ENCODE measurements around the gene CENPM.

Gene CENPM

DNA sequence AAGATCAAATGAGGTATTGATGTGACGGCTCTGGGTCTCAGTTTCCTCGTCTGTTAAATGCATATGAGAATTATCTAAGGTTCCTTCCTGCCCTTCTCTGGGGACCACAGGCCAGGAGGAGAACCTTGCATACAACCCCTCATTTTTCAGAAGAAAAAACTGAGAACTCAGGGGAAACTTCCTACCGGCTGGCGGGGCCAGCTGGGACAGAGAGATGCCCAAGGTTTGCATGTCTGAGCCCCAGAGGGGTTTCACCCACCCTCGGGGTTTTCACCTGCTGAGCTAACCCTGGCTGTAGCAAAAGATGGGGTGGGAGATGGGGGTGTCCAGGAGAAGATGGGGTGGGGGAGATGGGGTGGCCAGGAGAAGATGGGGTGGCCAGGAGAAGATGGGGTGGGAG is 24.6 kb downstream of the CENPM start:
- no peaks in the 10 kb centered on the region for H3K9me3 ChIP-seq
- peaks cover 100% of the 10 kb centered on the region for H3K27me3 ChIP-seq
- peaks cover 19 to 30% of the 10 kb centered on the region in 2 experiments for H3K4me1 ChIP-seq (ENCODE audit: control insufficient read depth in 1 of 2, insufficient read depth in 1 of 2, low read depth in 1 of 2, low read length in 1 of 2)
- no peaks in the 10 kb centered on the region for H3K36me3 ChIP-seq
- H3K4me3 ChIP-seq (ENCODE audit: low read depth in 1 of 2, low read length in 1 of 2): no peak overlapping the region
- no peak overlapping the region for H3K27ac ChIP-seq
- TF ChIP-seq, protein P1, sequence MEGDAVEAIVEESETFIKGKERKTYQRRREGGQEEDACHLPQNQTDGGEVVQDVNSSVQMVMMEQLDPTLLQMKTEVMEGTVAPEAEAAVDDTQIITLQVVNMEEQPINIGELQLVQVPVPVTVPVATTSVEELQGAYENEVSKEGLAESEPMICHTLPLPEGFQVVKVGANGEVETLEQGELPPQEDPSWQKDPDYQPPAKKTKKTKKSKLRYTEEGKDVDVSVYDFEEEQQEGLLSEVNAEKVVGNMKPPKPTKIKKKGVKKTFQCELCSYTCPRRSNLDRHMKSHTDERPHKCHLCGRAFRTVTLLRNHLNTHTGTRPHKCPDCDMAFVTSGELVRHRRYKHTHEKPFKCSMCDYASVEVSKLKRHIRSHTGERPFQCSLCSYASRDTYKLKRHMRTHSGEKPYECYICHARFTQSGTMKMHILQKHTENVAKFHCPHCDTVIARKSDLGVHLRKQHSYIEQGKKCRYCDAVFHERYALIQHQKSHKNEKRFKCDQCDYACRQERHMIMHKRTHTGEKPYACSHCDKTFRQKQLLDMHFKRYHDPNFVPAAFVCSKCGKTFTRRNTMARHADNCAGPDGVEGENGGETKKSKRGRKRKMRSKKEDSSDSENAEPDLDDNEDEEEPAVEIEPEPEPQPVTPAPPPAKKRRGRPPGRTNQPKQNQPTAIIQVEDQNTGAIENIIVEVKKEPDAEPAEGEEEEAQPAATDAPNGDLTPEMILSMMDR (IDR thresholded peaks at IDR 0.05): no peak

DNA sequence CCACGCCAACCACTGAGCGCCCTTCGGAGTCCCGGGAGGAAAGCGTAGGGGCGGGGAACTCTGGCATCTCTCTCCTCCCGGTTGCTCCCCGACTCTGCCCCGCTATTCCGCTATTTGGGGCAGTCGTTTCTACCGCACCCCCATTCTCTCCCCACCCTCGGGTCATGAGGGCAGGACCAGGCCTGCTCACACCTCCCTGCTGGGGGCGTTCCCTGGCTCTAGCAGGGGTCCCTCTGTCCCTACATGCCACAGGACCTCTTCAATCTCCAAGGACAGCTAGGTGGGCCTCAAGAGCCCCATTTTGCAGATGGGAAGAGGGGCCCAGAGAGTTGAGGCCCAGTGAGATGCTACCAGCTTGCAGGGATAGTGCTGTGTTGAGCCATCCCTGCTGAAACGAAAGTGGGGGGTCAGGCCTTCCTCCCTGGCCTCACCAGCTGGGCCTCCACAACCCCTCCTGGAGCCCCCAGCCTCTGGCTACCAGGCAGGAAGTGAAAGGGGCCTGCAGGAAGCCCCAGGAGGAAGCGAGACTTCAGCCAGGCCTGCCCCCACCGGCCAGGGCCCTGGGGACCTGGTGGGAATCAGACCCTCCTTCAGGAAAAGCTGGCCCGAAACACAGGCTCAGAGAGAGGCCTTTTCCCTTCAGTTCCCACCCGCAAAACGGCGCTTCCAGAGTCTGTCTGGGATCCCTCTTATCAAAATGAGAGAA is 26.5 kb downstream of the CENPM start:
- TF ChIP-seq, protein P1 (IDR thresholded peaks at IDR 0.05): no peak
- peaks cover 100% of the 10 kb centered on the region for H3K27me3 ChIP-seq
- H3K4me1 ChIP-seq (ENCODE audit: control insufficient read depth in 1 of 2, insufficient read depth in 1 of 2, low read depth in 1 of 2, low read length in 1 of 2): peaks cover 19 to 21% of the 10 kb centered on the region in 2 experiments
- H3K4me3 ChIP-seq (ENCODE audit: low read depth in 1 of 2, low read length in 1 of 2): peak overlapping the region in 1 of 2 experiments; percentile 41
- H3K27ac ChIP-seq: no peak overlapping the region
- H3K9me3 ChIP-seq: no peaks in the 10 kb centered on the region
- H3K36me3 ChIP-seq: no peaks in the 10 kb centered on the region

DNA sequence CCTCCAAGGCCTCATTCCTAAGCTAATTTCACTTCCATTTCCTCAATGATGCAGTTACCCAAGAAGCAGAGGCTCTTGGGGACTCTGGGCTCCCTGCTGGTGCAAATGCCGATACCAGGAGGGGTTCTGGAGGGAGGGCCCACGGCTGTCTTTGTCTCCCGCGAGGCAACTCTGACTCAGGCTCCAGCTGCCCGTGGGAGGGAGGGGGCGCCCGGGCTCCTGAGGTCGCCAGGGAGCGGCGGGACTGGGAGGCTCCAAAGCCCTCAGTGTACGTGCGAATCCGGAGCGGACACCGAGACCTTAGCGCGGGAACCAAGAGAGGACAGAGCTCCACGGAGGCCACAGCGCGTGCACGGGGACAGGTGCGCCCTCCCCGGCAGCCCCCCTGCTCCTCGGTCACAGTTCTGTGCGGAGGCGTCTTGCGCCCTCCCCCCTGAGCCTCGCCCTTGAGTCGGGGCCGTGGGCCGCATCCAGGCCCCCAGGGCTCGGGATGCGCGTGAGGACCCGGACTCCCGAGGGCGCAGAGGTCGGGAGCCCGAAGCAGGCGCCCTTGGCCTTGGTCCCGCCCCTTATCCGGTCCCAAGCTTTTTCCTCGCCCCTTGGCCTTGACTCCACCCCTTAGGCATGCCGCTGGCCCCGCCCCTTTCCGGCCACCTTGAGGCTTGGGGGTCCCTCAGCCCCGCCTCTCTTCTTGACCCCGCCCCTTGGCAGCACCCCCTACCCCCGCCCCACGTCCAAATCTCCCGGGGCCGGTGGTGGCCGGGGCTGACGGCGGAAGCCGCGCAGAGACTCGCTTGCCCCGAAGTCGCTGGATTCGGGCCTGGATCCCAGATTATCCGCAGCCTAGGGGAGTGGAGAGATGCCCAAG is 27.4 kb downstream of the CENPM start:
- Histone ChIP-seq H3K27me3 (peaks cover 100% of the 10 kb centered on the region), H3K9me3 (no peaks in the 10 kb centered on the region), H3K36me3 (no peaks in the 10 kb centered on the region), H3K4me3 (ENCODE audit: low read depth in 1 of 2, low read length in 1 of 2) (peak overlapping the region; percentile 4 to 41), H3K27ac (no peak overlapping the region), H3K4me1 (ENCODE audit: control insufficient read depth in 1 of 2, insufficient read depth in 1 of 2, low read depth in 1 of 2, low read length in 1 of 2) (peaks cover 19 to 27% of the 10 kb centered on the region in 2 experiments)
- TF ChIP-seq, protein P1 (IDR thresholded peaks at IDR 0.05): no peak

DNA sequence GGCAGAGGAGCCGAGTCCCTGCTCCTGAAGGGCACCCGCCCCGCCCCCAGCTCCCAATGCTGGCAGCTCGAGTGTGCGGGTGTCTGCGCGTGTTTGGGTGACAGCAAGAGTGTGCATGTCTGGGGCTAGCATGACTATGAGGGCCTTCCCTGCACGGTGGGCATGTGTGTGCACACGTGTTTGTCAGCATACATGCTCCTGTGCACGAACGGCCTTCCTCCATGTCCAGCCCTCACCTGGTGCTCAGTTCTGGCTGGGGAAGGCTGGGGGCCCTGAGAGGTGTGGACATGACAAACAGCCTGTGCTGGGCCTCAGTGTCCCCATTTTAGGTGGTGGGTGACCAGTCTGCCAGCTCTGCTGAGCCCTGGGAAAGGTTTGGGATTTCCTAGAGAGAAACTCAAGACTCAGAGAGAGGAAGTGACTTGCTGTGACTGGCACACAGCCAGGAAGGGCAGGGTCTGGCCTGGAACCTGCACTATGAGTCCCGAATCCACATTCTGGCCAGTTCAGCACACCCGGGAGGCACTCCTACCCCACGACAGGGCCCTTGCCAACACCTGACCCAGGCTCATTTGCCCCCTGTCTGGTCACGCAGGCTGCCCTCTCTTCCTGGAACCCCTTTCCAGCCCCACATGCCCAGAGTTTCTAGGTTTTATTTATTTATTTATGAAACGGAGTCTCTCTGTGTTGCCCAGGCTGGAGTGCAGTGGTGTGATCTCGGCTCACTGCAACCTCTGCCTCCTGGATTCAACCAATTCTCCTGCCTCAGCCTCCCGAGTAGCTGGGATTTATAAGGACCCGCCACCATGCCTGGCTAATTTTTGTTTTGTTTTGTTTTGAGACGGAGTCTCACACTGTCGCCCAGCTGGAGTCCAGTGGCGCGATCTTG is 28.8 kb downstream of the CENPM start:
- no peak overlapping the region for H3K4me3 ChIP-seq (ENCODE audit: low read depth in 1 of 2, low read length in 1 of 2)
- peaks cover 19 to 27% of the 10 kb centered on the region in 2 experiments for H3K4me1 ChIP-seq (ENCODE audit: control insufficient read depth in 1 of 2, insufficient read depth in 1 of 2, low read depth in 1 of 2, low read length in 1 of 2)
- H3K27me3 ChIP-seq: peaks cover 100% of the 10 kb centered on the region
- TF ChIP-seq, protein P1 (IDR thresholded peaks at IDR 0.05): no peak
- no peak overlapping the region for H3K27ac ChIP-seq
- no peaks in the 10 kb centered on the region for H3K36me3 ChIP-seq
- no peaks in the 10 kb centered on the region for H3K9me3 ChIP-seq

DNA sequence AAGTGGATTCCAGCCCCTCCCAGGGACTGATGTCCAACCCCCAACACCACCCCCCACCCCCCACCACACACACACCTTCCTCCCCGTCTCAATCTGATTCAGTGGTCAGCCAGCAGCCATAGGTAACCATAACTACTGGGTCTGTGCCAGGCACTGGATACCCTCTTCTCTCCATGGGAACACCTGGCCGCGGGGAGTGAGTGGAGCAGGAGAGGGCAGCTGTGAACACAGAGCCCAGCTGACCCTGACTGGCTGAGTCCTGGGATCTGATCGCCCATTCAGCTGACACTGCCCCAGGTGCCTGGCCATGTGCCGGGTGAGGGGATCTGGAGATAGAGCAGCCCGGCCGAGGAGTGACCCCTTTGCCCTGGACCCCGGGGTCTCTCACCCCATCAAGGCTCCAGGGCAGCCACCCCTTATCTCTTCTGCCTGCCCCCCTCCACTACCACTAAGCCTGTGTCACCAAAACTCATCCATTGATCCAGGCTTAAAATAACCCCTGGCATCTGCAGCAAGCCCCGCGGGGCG is 29.5 kb downstream of the CENPM start:
- no peaks in the 10 kb centered on the region for H3K9me3 ChIP-seq
- H3K36me3 ChIP-seq: no peaks in the 10 kb centered on the region
- peaks cover 100% of the 10 kb centered on the region for H3K27me3 ChIP-seq
- H3K27ac ChIP-seq: no peak overlapping the region
- H3K4me3 ChIP-seq (ENCODE audit: low read depth in 1 of 2, low read length in 1 of 2): no peak overlapping the region
- TF ChIP-seq, protein P1 (IDR thresholded peaks at IDR 0.05): no peak
- H3K4me1 ChIP-seq (ENCODE audit: control insufficient read depth in 1 of 2, insufficient read depth in 1 of 2, low read depth in 1 of 2, low read length in 1 of 2): peaks cover 19 to 27% of the 10 kb centered on the region in 2 experiments

Measured in neutrophil (primary cell).